Body of pancreas (tissue), 4 donors: ENCODE results near the gene SMIM13.

Experiments
- CTCF ChIP-seq, 7 experiments: fragments of 450-650 bp in 4 of 7; fragments of 200-600 bp in 3 of 7; sonication (generic) in 3 of 7; IDR thresholded peaks; one replicate each; pipeline ENCODE4 v1.5.1; 2016 to 2019; ENCODE audit warnings: antibody characterized with exemption in 7 of 7
- POLR2A ChIP-seq, 3 donors: fragments of 450-650 bp; IDR thresholded peaks; one replicate each; pipeline ENCODE4 v1.6.1; 2016; ENCODE audit warnings: antibody characterized with exemption in 3 of 3, mild to moderate bottlenecking in 2 of 3

GRCh38 chr6:11133281-11133680 is 39.6 kb downstream of the SMIM13 start:
- TF ChIP-seq CTCF (IDR thresholded peaks at IDR 0.05) (no peak), POLR2A (IDR thresholded peaks at IDR 0.05) (no peak)
